ENCODE measurements around the gene PIGM.

PIGM gene

DNA sequence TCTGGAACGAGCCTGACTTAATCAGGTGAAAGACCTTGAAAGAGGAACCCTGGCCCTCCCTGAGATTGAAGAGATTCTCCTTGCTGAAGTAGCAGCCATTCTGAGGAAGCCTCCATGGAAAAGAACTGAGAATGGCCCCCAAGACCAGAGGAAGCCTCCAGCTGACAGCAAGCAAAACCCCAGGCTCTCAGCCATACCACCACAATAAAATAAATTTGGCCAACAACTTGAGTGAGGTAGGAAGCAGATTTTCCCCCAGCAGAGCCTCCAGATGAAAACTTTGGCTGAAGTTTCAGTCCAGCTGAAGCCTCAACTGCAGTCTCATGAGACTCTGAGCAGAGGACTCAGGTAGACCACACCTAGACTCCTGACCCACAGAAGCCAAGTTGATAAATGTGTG, 43.8 kb downstream of the PIGM start:
- DNase-seq (ENCODE audit: low spot score) = no peak

DNA sequence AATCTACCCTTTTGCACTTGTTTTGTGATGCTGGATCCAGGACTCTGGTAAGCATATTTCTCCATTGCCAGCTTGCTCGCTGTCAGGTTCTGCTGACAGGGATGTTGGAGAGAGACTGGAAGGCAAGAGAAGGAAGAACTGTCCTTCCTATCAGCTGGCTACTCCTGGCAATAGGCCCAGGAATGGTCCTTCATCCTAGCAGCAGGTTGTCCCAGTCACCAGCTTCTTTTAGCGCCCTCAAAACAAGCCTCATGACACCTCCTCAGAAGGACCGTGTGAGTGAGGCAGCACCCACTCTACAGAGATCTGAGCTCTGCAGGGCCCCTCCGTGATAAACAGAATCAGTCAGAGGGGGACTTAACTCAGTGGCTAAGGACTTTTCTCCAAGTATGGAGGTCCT, 44.6 kb downstream of the PIGM start:
- no peak for DNase-seq (ENCODE audit: low spot score)

DNA sequence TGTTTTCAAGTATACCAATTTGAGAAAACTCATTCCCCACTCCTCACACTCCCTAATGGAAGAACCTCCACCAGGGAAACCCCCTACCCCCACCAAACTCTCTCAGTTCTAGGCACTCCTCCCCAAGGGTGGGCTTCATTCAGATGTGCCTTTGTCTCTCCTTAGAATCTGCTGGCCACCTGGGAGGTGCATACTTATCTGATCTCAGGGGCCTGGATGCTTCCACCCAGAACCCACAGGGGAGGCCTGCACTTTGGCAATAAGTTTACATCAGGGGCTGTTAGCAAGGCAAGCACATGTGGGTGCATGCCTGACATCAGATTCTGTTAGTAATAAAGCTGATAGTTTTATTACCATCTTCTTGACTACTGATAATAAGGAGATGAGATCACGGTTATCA, 45.3 kb downstream of the PIGM start:
- no peak for DNase-seq (ENCODE audit: low spot score)

DNA sequence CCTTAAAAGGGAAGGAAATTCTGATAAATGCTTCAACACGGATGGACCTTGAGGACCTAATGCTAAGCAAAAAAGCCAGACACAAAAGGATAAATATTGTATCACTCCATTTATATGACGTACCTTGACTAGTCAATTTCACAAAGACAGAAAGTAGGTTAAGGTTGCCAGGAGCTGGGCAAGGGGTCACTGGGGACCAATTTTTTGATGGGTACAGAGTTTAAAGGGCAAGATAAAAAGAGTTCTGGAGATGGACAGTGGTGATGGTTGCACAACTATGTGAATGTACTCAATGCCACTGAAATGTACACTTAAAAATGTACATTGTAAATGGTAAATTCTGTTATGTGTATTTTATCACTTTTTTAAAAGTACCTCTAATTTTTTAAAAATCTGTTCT, 45.7 kb downstream of the PIGM start:
- DNase-seq (ENCODE audit: low spot score) = no peak

DNA sequence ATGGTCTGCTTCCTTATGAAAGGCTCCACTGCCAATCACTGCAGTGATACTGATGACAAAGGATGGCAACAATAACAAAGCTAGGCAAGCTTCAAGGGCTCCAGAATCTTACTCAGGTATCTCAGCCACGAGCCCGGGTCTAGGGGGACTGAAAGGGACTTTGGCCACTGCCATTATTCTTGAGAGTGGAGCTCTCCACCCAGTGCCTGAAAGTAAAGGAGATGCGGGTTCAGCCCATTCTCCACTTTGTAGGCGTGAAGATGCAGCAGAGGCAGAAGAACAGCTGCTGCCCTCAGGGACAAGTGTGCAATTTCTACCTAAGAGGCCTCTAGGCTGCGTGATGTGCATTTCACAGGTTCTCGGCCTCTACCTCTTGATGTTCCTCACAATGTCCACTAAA, 46.3 kb downstream of the PIGM start:
- DNase-seq (ENCODE audit: low spot score) = no peak

DNA sequence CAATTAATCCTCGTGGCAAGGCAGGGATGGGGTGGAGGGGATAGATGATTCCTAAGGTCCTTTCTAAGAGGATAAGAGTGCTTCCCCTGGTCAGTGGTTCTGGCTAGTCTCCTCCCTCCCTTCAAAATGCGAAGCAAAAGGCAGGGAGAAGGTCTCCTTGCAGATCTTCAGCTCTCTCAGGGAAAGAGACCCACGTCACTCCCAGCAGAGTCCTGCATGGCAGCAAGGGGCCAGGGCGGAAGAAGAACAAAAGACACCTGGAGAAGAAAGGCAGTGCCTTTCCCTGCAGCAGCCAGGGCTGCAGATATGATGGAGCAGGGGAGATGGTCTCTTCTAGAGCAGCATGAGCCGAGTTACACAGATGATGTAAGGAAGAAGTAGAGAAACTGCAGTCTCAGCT, 48.1 kb downstream of the PIGM start:
- DNase-seq (ENCODE audit: low spot score) = no peak

DNA sequence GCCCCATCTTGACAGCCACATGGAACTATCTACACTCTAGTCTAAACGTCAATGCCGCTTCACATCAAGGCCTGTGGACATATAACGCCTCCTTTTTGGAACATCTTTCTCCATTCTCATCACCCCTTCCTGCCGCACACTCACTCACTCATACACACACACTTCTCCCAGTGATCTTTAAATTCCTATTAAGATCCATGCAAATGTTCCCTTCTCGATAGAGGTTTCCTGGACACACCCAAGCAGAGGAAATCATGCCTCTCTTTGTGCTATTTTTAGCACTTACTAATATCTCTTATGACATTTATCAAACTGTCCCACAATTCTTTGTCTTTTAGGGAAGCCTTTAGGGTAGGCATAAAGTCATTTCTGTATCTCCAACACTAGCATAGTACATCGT, 49.5 kb downstream of the PIGM start:
- DNase-seq (ENCODE audit: low spot score) = no peak

DNA sequence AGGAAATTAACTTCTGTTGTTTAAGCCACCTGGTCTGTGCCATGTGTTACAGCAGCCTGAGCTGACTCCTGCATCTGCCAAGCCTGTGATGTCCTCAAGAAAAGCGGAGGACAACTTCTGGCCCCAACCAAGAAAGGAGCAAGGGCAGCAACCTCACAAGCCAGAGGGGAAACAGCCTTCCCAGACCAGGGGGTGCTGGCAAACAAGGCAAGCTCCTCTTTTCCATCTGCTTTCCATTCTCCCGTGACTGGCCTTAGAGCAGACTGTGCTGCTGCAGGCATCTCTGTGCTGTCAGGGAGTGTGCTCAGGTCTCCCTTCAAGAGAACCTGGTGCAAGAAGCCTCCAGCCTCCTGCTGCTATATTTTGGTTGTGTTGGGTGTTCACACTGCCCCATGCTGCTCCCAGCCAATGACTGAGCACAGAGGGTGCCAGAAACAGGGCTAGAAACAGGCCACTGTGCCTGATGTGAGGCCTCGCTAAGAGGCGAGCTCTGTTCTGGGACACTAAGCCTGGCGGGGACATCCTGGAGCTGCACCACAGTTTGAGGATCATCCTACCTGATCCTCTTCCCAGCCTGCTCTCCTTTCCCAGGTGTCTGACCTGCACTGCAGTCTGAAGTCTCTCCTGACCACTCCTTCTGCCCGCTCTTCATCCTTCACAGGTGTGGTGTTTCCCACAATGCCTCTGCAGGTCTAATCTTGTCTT, 50.3 kb downstream of the PIGM start:
- DNase-seq (ENCODE audit: low spot score) = no peak

DNA sequence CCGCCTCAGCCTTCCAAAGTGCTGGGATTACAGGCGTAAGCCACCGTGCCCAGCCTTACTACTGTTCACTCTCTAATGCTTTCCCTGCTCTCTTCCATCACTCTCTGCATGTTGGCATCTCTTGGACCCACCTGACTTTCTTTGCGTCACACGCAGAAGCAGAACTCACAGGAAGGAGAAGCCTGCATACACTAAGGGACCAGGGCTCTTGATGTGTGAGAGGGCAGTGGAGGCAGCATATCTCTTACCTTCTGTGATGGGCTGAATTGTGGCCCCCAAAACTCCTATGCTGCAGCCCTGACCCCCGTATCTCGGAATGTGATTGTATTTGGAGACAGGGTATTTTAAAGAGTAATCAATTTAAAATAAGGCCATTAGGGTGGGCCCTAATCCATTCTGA, 51.0 kb downstream of the PIGM start:
- DNase-seq (ENCODE audit: low spot score) = no peak

DNA sequence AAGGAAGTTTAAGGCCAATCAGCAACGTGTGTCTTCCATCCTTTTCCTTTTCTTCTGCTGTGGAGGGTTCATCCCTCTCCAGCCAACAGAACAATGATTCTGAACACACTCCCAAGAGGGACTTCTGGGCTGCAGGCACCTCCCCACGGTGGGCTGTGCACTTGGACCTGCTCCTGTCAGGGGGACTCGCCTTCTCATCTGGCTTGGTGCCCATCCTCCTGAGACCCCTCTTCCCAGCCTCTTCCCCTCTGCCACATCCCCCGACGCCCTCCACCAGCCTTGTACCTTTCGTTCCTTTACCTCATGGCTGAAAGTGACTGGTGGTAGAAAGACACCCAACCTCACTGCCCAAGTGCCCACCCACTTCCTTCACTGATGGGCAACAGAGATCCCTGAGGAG, 51.7 kb downstream of the PIGM start:
- DNase-seq (ENCODE audit: low spot score) = no peak

DNA sequence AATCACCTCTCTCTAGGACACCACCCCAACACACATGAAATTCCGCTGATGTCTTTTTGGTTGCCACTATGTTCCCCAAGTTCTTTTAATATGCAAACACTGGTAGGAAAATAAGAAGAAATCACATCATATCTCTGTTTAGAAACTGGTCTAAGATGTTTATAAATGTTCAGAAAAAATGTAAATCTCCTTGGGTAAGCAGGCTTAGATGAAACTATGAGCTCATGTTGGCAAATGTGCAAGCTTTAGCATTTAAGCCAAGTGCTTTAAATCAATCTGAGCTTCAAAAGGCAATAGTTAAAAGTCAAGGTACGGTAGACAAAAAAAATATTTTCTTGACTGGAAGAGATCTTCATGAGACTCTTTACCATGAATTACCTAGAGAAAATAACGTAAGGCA, 52.5 kb downstream of the PIGM start:
- no peak for DNase-seq (ENCODE audit: low spot score)

DNA sequence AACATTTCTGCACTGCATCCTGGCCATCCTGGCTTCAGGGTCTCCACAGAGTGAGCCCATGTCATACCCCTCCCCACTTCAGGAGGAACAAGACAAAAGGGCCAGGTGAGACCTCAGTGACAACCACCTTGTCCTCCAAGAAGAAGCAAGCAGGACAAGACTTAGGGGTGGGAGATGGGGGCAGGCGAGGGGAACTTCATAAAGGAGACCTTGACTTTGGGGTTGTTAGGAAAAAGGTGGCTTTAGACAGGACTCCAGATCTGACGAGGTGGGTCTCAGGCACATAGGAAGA, 53.7 kb downstream of the PIGM start:
- DNase-seq (ENCODE audit: low spot score) = no peak

DNA sequence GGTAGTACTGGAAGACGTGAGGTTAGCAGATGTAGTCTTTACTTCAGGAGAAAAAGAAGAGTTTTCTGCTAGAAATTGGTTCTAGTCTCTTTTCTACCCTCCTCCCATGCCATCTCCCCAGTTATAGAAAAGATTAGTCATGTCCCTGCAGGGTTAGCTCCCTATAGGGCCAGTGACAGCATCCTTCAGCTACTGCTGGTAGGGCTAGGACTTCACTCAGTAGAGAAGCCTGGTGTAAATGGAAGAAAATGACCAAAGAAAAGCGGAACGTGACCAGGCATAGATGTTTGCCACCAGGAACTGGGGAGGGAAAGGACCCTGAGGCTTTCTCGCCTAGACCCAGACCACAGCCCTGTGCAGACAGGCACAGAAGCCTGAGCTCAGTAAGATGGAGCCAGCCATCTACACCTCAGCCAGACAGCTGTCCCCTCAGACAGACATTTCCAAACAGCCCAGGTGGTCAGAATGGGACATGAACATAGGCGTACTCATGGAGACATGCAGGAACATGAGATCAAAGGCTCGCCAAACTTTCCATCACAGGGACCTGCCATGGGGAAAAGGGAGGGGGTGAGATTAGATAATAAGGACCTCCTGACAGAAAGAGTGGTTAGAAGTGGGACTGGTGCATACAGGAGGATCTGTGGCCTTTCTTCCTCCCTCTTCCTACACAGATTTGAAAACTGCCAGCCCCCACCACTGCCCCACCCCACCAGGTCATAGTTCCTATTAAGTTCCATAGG, 54.3 kb downstream of the PIGM start:
- no peak for DNase-seq (ENCODE audit: low spot score)

Data from CD4-positive, alpha-beta T cell treated with Interleukin-2 at 100 ng/mL for 4 hours (primary cell).